GM19238 (cell line): Measurements from ENCODE around the gene EFCAB5.
A peak's percentile ranks its signal among the peaks of the same experiment; 100 is the strongest.
"Not testable (repeated sequence)": the region's sequence is repeated elsewhere in the genome, so short reads cannot be mapped to it uniquely, and the experiment has no call there.

Experiments
- DNase-seq: peaks from one replicate; pipeline ENCODE4 v3.0.0; 2011; ENCODE audit warnings: low spot score; ENCODE audit not compliant: insufficient read length

The EFCAB5 gene

DNA sequence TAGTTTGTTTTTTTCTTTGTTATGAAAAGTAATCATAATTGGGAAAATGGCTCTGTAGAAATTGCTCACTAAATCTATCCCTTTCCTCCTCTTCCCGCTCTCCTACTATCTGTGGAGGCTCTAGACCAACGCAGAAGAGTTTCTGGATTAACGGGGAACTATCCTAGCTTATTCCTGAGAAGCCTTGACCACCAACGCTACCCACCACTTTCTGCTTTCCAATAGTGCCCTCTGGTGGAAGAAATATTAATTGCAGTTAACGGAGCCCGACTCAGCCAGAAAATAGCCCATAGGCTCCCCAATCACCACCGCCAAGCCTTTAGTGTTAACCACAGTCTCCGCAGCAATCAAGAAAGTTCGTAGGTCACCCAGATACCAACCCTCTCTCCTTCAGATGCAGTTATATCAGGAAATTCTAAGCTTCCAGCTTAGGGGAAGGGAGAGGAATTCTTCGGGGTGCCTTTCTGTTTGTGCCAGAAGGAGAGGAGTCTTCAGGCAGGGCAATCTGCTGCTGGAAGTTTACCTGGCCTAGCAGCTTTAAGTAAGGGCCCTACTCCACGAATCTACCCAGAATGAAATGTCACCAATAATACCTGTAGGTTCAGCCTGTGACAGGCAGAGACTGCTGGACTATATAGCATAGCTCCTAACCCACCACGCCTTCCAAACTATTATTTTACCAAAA is 152.2 kb downstream of the EFCAB5 start:
- peak; percentile 40 for DNase-seq

DNA sequence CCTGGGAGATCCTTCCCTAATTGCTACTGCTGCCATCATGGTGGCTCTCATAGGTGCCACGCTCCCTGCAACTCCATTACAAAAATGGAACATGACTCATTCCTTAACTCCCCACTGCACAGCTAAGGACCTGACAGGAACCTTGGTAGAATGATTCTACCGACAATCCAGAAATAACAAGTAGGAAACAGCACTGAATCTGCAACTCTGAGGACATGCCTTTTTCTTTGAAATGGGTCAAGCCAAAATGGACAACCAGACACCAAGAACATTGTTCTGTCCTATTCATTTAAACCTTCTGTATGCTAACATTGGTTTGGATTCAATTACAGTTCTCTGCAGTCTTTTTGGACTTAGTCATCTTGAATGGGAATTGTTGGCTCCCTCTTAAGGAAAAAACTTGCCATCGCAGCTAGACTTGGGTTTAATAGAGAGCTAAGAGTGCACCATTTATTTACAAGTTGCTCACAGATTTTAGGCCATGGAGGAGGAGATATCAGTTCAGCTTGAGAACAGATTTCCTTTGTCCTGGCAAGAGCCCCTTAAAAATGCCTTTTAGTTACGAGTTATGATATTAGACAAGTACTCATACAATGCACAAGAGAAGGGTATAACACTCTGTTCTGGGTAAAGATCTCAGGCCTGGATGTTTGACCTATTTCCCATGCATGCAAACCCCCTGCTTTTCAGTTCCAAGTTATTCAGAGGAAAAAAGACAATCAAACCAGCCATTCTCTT is 154.2 kb downstream of the EFCAB5 start:
- no peak for DNase-seq

DNA sequence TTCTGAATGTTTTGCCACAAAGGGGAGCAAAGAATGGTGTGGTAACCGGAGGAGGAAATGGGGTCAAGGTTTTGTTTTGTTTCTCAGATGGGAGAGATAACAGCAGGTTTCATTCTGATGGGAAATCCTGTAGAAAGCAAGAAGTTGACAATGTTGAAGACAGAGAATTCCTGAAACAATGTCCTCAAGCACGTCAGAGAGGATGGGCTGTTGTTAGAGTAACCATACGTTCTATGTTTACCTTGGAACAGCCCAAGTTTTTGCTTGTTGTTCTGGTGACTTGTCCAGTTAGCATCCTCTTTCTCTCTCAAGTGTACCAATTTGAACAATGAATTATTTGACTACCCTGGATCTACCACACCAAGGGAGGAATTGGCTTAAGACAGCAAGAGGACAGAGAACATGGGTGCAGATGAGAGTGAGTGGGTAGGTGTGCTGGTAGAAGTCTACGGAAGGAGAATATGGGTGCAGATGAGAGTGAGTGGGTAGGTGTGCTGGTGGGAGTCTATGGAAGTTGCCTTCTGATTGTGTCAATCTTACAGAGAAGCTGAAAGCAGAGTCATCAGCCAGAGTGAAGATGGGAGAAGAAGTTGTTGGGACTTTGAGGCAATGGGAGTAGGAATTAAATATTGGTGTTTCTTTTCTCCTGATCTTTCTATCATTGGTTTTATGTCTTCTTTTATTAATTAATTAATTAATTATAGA is 160.4 kb downstream of the EFCAB5 start:
- DNase-seq, result no peak

DNA sequence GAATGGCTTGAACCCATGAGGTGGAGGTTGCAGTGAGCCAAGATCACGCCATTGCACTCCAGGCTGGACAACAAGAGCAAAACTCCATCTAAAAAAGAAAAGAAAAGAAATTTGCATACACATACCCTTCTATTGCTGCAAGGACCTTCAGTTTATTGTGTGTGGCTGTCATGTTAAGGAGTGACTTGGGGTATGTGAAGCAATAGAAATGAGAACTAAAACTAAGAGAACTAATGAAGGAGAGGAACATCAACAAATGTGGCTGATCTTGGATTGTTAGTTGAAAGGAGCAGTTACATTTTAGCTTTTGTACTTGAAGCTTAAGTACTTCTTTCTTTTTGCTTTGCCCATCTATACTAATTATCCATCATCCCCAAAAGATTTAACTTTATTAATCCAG is 162.5 kb downstream of the EFCAB5 start:
- no peak for DNase-seq

DNA sequence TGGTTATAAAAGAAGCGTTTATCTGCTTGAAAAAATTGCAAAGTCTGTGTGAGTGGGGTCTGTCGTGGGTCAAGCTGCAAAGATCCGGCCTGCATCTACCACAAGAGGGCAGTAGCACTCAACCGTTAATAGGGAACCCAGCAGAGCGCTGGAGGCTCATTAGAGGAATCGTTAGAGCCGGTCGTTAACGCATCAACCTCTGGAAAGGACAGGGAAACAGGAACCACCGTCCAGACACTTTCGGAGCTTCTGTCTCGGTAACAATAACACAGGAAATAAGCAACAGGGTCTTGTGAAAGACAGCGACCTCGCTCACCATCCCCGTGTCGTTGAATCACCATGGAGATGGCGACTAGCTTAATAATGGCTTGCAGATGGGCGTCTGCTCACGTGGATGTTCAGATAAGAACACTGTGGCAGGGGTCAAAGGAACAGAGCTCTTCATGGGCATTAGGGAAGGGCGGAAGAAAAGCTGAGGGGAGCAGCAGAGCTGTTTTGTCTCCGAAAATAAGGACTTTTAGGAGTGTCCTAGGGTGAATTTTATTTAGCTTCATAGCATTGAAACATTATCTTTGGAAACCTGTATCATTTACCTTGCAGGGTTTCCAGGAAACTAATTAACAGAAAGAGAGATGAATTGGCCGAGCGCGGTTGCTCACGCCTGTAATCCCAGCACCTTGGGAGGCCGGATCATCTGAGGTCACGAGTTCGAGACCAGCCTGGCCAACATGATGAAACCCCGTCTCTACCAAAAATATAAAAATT is 163.3 kb downstream of the EFCAB5 start:
- DNase-seq, result peak; percentile 45

DNA sequence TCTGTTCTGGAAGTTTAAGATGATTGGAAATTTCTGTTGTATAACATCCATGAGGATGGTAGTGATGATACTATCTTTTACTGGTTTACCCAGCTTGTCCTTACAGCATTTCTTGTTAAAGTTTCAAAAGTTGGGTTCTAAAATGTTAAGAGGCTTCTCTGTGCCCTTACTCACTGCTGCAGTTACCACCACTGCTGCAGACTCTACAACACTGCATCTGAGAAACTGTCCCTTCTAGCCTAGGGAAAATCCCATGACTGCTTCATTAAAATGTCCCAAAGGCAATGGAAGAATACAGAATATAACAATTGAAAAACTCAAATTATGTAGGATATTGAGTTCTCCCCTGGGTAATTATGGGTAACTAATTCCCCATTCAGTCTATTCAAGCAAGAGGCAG is 171.4 kb downstream of the EFCAB5 start:
- DNase-seq, result no peak

DNA sequence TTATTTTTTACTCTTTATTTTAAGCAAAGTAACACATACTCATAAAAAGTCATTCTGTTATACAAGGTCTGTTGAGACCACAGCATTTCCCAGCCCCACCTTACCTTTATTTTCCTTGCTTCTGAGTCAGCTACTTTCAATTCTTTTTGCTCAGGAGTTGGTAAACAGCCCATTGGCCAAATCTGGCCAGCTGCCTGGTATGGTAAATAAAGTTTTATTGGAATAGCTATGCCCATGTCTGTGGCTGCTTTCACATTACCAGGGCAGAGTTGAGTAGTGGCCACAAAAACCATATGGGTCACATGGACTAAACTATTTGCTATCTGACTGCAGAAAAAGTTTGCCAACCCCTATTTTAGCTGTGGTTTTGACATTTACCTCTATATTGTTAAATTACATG is 171.8 kb downstream of the EFCAB5 start:
- no peak for DNase-seq

DNA sequence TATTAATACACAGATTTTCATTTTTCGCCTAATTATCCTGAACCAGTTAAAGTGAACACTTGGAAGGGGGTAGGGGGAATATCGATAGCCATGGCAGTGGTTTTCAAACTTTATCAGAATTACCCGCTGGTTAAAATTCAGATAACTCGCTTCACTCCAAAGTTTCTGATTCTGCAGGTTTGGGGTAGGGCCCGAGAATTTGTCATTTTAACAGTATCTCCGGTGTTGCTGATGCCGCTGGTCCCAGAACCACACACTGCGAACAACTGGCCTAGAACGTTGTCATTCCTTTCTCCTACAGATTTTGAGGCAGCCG is 174.9 kb downstream of the EFCAB5 start:
- DNase-seq, result no peak

DNA sequence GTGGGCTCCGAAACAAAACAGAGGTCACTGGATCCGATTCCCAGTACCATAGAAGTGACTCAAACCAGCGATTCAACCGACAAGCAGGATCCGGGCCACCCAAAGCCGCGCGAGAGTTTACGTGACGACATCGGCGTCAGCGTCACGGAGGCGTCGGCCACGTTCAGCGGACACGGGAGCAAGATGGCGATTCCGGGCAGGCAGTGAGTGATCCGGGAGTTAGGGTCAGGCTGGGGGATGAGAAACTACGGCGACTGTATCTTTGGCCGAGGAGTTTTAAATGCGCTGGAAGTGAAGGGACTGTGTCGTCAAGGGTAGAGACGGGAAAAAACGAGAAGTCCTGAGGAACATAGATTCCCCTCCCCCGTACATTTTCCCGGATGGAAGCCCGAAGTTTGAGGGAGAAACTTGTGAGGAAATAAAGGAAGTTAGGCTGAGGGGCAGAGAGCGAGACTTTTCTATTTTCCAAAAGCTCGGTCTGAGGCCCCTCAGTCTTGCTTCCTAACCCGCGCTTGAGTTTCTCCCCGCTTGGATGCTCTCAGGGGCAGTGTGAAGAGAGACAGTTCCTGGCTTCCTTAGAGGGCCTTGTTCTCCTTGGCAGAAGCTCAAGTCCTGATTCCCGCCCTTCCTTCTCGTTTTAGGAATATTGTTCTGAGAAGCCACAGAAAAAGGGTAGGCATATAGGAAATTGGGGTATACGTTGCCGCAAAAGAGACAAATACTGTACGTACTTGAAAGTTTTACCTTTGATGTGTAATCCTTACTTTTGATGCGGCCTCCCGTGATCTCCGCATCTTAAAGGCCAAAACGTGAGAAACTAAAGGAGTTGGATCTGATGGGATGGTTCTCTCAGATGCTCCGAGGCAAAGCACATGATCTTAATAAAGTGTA is 175.5 kb downstream of the EFCAB5 start, which contains the start of gene NSRP1:
NSRP1 (plus strand) TSS at position 156 of the 891 bp plus-strand sequence; CDS start at position 184, 28 bp downstream.
- DNase-seq, result peak; percentile 80

DNA sequence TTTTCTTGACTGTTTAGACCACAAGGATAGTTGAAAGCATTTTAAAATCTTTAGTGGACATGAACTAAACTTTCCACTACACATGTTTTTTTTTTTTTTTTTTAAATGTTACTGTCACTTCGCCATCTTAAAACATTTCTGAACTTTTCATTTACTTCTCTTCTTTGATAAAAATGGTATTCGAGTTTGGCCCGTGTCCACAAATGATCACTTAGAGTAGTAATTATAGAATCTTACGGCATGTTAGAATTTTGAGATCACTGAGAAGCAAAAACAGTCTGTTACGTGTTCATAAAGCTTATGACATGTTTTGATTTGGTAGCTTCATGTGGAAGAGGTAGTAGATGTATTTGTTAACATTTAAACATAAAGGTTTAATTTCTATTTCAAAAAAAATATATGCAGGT is 176.2 kb downstream of the EFCAB5 start:
- DNase-seq, result no peak

DNA sequence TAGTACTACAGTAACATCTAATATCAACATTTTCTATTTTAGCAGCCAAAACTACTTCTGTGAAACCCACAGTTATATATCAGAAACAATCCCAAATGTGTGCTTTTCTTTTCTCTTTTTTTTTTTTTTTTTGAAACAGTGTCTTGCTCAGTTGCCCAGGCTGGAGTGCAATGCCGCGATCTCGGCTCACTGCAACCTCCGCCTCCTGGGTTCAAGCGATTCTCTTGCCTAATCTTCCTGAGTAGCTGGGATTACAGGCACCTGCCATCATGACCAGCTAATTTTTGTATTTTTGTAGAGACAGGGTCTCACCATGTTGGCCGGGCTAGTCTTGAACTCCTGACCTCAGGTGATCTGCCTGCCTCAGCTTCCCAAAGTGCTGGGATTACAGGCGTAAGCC is 177.2 kb downstream of the EFCAB5 start:
- not testable (repeated sequence) for DNase-seq

DNA sequence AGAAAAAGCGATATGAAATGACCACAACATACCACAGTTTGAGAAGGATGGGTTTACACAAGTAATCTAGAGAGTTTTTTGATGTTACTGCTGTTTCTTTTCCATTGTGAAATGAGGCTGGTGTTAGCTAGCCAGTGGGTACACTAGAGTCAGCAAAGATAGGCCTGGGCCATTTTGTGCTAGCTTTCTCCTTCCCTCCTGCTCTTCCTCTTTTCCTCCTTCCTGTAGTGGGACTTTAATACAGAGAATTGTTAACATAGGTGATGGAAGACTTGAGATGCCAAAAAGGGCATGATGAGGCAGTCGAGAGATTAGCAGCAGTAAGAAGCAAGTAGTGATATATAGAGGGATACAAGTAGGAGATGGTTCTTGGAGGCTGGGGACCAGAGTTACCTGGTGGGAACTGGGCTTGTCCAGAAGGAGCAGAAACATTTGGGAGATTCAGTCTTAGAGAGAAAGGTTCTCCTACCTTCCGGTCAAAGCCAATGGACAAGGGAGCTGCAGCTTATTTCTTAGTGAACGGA is 182.9 kb downstream of the EFCAB5 start:
- no peak for DNase-seq

DNA sequence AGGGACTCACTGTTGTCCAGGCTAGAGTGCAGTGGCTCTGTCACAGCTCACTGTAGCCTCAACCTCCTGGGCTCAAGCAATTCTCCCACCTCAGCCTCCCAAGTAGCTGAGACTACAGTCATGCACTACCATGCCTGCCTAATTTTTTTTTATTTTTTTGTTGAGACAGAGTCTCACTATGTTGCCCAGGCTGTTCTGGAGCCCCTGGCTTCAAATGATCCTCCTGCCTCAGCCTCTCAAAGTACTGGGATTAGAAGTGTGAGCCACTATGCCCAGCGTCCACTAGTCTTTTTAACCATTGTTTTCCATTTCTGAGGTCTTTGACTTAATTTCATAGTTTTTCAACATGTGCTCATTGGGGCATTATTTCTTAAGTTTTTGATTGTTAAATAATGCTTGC is 188.7 kb downstream of the EFCAB5 start:
- no peak for DNase-seq

DNA sequence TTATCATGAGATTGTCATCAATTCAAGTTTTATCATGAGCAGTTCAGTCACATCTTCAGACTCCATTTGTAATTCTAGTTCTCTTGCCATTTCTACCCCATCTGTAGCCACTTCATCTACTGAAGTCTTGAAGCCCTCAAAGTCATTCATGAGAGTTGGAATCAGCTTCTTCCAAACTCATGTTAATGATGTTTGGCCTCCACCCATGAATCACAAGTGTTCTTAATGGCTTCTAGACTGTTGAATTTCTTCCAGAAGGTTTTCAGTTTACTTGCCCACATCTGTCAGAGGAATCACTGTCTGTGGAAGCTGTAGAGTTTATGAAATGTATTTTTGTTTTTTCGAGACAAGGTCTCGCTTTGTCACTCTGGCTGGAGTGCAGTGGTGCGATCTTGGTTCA is 191.2 kb downstream of the EFCAB5 start:
- no peak for DNase-seq

DNA sequence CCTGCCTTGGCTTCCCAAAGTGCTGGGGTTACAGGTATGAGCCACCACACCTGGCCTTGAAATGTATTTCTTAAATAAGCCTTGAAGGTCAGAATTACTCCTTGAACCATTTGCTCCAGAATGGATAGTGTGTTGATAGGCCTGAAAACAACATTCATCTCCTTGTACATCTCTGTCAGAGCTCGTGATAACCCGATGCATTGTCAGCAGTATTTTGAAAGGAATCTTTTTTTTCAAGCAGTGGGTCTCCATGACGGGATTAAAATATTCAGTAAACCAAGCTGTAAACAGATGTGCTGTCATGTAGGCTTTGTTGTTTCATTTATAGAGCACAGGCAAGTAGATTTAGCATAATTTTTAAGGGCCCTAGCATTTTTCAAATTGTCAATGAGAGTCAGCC is 191.8 kb downstream of the EFCAB5 start:
- no peak for DNase-seq

DNA sequence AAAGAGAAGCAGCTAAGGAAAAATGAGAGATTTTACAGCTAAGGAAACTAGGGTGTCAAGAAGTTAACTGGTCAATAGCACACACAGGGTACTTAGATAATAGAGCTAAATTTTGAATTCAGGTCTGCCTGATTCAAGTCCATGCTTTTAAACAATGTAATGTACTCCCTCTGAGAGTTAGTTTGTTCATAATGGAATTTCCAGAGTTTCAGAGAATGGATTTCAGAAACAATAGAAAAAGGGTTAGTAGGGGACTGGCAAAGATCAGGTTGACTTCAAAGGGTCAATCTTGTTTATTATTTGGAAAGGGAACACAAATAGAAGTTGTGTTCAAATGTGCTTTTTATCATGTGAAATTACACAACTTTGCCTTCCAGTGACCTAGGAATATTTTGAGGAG is 193.1 kb downstream of the EFCAB5 start:
- no peak for DNase-seq

DNA sequence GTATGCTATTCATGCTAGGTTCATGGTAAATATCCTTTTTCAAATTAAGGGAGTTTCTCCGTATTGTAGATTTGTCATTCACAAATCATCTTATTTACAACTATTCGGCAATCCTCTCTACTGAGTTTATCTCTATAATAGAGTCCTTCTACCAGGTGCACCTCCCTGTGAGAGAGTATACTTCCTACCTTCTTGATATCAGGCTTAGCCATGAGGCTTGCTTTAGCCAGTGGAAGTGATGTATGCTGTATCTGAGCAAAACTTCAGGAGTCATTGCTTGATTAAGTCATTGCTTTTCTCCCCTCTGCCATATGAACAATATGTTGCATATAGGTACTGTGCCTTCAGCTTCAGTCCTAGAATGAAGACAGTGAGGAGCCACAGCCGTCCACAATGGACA is 195.7 kb downstream of the EFCAB5 start:
- DNase-seq, result no peak

DNA sequence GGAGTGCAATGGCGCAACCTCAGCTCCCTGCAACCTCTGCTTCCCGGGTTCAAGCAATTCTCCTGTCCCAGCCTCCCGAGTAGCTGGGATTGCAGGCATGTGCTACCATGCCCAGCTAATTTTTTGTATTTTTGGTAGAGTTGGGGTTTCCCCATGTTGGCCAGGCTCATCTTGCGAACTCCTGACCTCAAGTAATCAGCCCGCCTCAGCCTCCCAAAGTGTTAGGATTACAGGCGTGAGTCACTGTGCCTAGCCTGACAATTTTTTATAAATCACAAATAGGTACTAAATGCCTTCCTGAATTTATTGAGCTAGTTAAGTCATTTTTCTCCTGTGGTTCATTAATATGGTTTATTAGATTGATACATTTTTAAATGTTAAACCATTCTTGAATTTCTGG is 206.4 kb downstream of the EFCAB5 start:
- DNase-seq, result not testable (repeated sequence)

DNA sequence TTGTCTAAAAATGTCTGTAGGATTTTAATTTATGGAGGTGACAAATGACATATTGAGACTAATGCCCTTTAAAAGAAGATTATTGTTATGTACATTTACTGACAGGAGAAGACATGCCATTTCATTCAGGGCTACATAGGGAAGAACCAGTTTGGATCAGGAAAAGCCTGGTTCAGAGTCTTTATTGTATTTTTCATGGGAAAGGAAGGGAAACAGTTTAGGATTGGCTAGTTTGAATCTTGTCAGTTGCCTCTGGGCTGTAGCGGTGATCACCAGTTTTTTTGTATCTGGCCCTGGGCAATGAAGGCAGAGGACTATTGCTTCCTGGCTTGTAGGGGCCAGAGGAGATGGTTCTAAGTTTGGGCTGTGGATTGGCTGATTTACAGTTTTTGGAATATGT is 206.9 kb downstream of the EFCAB5 start:
- DNase-seq, result no peak

DNA sequence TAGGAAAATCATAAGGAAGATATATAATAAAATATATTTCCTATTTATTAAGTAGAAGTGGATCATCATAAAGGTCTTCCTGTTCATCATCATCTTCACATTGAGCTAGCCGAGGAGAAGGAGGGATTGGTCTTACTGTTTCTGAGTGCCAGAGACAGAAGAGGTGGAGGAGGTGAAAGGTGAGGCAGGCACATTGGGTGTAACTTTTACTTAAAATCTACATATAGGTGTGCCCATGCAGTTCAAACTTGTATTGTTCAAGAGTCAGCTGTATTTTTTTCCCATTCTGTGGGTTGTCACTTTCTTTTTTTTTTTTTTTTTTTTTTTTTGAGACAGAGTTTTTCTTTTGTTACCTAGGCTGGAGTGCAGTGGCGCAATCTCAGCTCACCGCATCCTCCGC is 210.0 kb downstream of the EFCAB5 start:
- DNase-seq, result no peak

DNA sequence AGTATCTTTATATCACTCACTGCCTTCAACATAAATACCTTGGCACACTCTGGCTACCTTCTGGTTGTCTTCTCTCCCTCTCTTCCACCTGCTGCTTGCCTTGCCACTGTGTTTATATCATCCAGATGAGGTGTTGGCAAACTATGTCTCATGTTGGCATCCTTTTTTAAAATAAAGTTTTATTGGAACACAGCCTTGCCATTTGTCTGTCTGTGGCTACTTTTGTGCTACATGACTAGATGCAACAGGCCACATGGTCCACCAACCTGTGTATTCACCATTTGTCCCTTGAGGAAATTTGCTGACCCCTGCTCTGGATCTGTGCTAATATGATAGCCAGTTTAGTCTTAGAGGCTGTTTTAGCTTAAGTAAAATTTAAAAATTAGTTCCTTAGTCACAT is 212.0 kb downstream of the EFCAB5 start:
- no peak for DNase-seq
